Peyer's patch (tissue), 4 donors: ENCODE results near the gene MPP2. TPM values are rescaled to one million over a fixed set of nuclear protein-coding genes. Genes with fewer than 3 reads are reported as not detected.

ENCODE experiments used
- DNase-seq, 3 donors: peaks; one replicate each; pipeline ENCODE4 v3.0.0-alpha.2; 2017 to 2019
- H3K27ac ChIP-seq, 4 donors: fragments of 200-600 bp; sonication (generic); one replicate each; pipeline ENCODE4 v1.5.1; 2016 to 2019
- H3K27me3 ChIP-seq, 2 donors: fragments of 200-600 bp; sonication (generic); one replicate each; pipeline ENCODE4 v1.5.1; 2019
- H3K36me3 ChIP-seq, 3 donors: fragments of 200-600 bp; sonication (generic); one replicate each; pipeline ENCODE4 v1.5.1; 2016 to 2019
- H3K4me1 ChIP-seq, 4 donors: fragments of 200-600 bp; sonication (generic); one replicate each; pipeline ENCODE4 v1.5.1; 2016 to 2019
- H3K4me3 ChIP-seq, 4 donors: fragments of 200-600 bp; sonication (generic); 1 replicate in 3 of 4; 2 replicates in 1 of 4; pipeline ENCODE4 v1.5.1; 2016 to 2019; ENCODE audit warnings: mild to moderate bottlenecking in 1 of 4
- H3K9me3 ChIP-seq, 4 donors: fragments of 200-600 bp; sonication (generic); one replicate each; pipeline ENCODE4 v1.5.1; 2016 to 2019; ENCODE audit warnings: mild to moderate bottlenecking in 1 of 4
- POLR2A ChIP-seq, 2 donors: fragments of 450-650 bp; IDR thresholded peaks; one replicate each; pipeline ENCODE4 v1.5.1; 2017; ENCODE audit warnings: antibody characterized with exemption in 2 of 2, mild to moderate bottlenecking in 2 of 2, moderate library complexity in 2 of 2
- total RNA-seq, 4 donors: library from RNA; depleted of rRNA; stranded (reverse); fragments of >200 nt; gene quantifications; one replicate each; pipeline ENCODE4 v1.1.0, GENCODE V29; 2016
- TF ChIP-seq, protein P1 (sequence below), 6 experiments: fragments of 450-650 bp in 4 of 6; fragments of 200-600 bp in 2 of 6; sonication (generic) in 1 of 6; IDR thresholded peaks; one replicate each; pipeline ENCODE4 v1.5.1; 2017 to 2019; ENCODE audit warnings: antibody characterized with exemption in 6 of 6, mild to moderate bottlenecking in 3 of 6, moderate library complexity in 1 of 6

MPP2 gene
- total RNA-seq, 4 donors from 2014 or later = 0.53 to 1.3 (median 1.2) TPM; not detected in 1

- Histone ChIP-seq H3K36me3 (no peaks in the 10 kb centered on the region), H3K9me3 (no peaks in the 10 kb centered on the region), H3K4me3 (no peak overlapping the region), H3K27ac (no peak overlapping the region), H3K27me3 (no peaks in the 10 kb centered on the region), H3K4me1 (peaks cover 0 to 11% (median 5%) of the 10 kb centered on the region in 4 donors)
- TF ChIP-seq, protein P1, sequence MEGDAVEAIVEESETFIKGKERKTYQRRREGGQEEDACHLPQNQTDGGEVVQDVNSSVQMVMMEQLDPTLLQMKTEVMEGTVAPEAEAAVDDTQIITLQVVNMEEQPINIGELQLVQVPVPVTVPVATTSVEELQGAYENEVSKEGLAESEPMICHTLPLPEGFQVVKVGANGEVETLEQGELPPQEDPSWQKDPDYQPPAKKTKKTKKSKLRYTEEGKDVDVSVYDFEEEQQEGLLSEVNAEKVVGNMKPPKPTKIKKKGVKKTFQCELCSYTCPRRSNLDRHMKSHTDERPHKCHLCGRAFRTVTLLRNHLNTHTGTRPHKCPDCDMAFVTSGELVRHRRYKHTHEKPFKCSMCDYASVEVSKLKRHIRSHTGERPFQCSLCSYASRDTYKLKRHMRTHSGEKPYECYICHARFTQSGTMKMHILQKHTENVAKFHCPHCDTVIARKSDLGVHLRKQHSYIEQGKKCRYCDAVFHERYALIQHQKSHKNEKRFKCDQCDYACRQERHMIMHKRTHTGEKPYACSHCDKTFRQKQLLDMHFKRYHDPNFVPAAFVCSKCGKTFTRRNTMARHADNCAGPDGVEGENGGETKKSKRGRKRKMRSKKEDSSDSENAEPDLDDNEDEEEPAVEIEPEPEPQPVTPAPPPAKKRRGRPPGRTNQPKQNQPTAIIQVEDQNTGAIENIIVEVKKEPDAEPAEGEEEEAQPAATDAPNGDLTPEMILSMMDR (IDR thresholded peaks at IDR 0.05) = no peak
- no peak for TF ChIP-seq POLR2A (IDR thresholded peaks at IDR 0.05)
- no peak for DNase-seq
Observed at GRCh38 chr17:43936434-43936833, 29.1 kb upstream of the MPP2 start.

- no peaks in the 10 kb centered on the region for H3K9me3 ChIP-seq
- H3K36me3 ChIP-seq = no peaks in the 10 kb centered on the region
- H3K4me1 ChIP-seq = peaks cover 0 to 11% (median 5%) of the 10 kb centered on the region in 4 donors
- TF ChIP-seq, protein P1 (IDR thresholded peaks at IDR 0.05) = no peak
- H3K4me3 ChIP-seq = no peak overlapping the region
- DNase-seq = no peak
- H3K27ac ChIP-seq = no peak overlapping the region
- no peaks in the 10 kb centered on the region for H3K27me3 ChIP-seq
Observed at GRCh38 chr17:43935926-43936261, 28.6 kb upstream of the MPP2 start.

DNA sequence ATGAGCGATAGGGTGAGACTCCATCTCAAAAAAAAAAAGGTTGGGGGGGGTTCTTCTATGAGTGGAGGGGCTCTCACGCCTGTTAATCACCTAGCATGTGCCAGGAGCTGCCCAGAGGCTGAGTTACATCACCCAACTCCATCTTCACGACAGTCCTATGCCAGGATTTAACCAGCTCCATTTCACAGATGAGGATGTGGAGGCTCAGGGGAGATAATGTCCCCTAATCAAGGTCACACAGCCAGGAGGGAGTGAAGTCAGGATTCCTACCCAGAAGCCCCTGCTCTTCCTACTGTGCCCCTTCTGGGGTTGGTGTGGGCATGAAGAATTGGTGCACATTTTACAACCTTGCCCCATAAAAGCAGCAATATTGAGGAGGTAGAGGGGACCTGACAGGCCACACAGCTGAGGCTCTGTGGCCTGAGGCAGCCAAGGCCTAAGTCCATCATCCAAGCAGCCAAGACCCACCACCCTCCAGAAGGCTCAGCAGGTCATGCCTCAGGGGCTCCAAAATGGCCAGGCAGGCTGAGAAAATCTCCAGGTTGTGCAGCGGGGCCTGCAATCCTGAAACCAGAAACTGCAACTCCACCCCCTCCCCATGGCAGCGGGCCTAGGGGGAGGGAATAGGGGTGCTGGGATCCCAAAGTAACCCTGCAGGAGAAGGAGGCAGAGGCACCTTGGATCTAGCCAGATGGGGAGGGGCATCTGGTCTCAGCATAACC is 28.0 kb upstream of the MPP2 start:
- Histone ChIP-seq H3K4me3 (no peak overlapping the region), H3K36me3 (no peaks in the 10 kb centered on the region), H3K9me3 (no peaks in the 10 kb centered on the region), H3K27me3 (no peaks in the 10 kb centered on the region), H3K27ac (no peak overlapping the region), H3K4me1 (peaks cover 0 to 17% (median 5%) of the 10 kb centered on the region in 4 donors)
- TF ChIP-seq, protein P1 (IDR thresholded peaks at IDR 0.05) = no peak
- no peak for TF ChIP-seq POLR2A (IDR thresholded peaks at IDR 0.05)
- no peak for DNase-seq

DNA sequence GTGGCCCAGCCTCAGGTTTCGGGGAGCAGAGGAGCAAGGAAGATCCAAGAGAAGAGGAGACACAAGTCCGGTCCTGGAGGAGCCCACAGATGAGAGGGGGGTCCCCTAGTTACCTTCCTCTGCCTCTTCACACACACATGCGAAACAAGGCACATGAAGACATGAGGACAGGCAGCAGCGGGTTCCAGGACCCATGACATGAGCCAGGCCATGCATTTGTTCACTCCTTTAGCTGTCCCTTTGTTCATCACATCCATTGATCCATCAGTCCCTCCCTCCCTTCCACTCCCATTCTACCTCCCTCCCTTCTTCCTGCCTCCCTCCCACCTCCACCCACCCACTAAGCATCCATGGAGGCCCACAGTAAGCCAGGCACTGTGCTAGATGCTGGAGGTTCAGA is 25.6 kb upstream of the MPP2 start:
- H3K4me3 ChIP-seq = no peak overlapping the region
- DNase-seq = no peak
- H3K9me3 ChIP-seq = no peaks in the 10 kb centered on the region
- no peaks in the 10 kb centered on the region for H3K27me3 ChIP-seq
- peaks cover 0 to 9% (median under 1%) of the 10 kb centered on the region in 4 donors for H3K4me1 ChIP-seq
- TF ChIP-seq POLR2A (IDR thresholded peaks at IDR 0.05) = no peak
- TF ChIP-seq, protein P1 (IDR thresholded peaks at IDR 0.05) = no peak
- H3K36me3 ChIP-seq = no peaks in the 10 kb centered on the region
- no peak overlapping the region for H3K27ac ChIP-seq

GRCh38 chr17:43932357-43932756 is 25.0 kb upstream of the MPP2 start:
- no peak overlapping the region for H3K4me3 ChIP-seq
- DNase-seq = no peak
- H3K9me3 ChIP-seq = no peaks in the 10 kb centered on the region
- H3K27me3 ChIP-seq = no peaks in the 10 kb centered on the region
- peaks cover 0 to 10% (median under 1%) of the 10 kb centered on the region in 4 donors for H3K4me1 ChIP-seq
- H3K36me3 ChIP-seq = no peaks in the 10 kb centered on the region
- no peak overlapping the region for H3K27ac ChIP-seq
- no peak for TF ChIP-seq POLR2A (IDR thresholded peaks at IDR 0.05)
- TF ChIP-seq, protein P1 (IDR thresholded peaks at IDR 0.05) = no peak
